ENCODE results near the gene TWIST2. TPM values are rescaled to one million over a fixed set of nuclear protein-coding genes. Genes with fewer than 3 reads are reported as not detected.

TWIST2 gene
- total and polyA plus RNA-seq, 8 donors = 0.58 to 58.0 (median 12.3) TPM

DNA sequence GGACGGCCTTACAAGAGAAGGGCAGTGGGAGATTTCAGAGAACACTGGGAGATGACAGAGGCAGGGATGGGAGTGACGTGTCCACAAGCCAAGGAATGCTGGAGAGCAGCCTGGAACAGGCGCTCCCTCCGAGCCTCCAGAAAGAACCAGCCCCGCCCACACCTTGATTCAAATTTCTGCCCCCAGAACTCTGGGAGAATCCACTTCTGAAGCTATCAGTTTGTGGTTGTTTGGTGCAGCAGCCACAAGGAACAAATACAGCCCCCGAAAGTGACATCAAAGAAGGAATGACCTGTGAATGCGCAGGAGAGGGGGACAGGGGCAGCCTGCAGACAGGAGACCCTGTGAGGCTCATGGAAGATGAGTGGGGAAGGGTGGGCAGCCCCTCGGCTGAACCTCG, 67.3 kb downstream of the TWIST2 start:
- H3K4me1 ChIP-seq = peaks cover 0 to 5% (median 0%) of the 10 kb centered on the region in 4 donors
- H3K9me3 ChIP-seq = no peaks in the 10 kb centered on the region
- H3K4me3 ChIP-seq = no peak overlapping the region
- intact Hi-C loops (cut with DNase I; ENCODE audit: low total_unique reads) = no loop called here
- H3K27ac ChIP-seq = no peak overlapping the region
- DNase-seq = no peak
- TF ChIP-seq POLR2A (IDR thresholded peaks at IDR 0.05) = no peak
- no peak for TF ChIP-seq POLR2AphosphoS5 (IDR thresholded peaks at IDR 0.05)
- H3K27me3 ChIP-seq = peaks cover 0 to 12% (median 0%) of the 10 kb centered on the region in 3 donors
- H3K36me3 ChIP-seq = peaks cover 0 to 11% (median 0%) of the 10 kb centered on the region in 4 donors
- WGBS, 5 donors = 73 to 87% (median 85%) methylated on average over 9 of the region's 9 CpGs

DNA sequence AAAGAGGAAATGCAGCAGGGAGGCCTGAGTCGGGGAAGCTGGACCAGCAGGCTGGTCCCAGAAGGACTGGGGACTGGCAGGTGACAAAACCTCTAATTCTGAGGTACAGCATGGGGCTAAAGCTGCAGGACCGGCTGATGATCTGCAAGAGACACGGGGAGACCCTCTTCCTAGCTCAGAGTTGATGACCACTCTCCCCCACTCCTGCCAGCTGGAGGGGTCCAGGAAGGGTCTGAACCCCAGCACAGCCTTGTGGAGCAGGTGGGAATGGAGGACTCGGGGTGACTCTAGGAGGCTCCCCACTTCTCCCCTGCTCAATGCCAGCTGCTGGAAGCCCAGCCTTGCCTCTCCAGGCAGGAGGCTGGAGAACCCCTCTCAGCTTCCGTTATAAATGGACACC, 67.7 kb downstream of the TWIST2 start:
- no peak for DNase-seq
- Histone ChIP-seq H3K36me3 (peaks cover 0 to 11% (median 0%) of the 10 kb centered on the region in 4 donors), H3K4me3 (no peak overlapping the region), H3K4me1 (peaks cover 0 to 5% (median 0%) of the 10 kb centered on the region in 4 donors), H3K9me3 (no peaks in the 10 kb centered on the region), H3K27ac (no peak overlapping the region), H3K27me3 (peaks cover 0 to 12% (median 0%) of the 10 kb centered on the region in 3 donors)
- intact Hi-C loops (cut with DNase I; ENCODE audit: low total_unique reads) = no loop called here
- TF ChIP-seq EP300 (IDR thresholded peaks at IDR 0.05) = no peak
- TF ChIP-seq, protein P1, sequence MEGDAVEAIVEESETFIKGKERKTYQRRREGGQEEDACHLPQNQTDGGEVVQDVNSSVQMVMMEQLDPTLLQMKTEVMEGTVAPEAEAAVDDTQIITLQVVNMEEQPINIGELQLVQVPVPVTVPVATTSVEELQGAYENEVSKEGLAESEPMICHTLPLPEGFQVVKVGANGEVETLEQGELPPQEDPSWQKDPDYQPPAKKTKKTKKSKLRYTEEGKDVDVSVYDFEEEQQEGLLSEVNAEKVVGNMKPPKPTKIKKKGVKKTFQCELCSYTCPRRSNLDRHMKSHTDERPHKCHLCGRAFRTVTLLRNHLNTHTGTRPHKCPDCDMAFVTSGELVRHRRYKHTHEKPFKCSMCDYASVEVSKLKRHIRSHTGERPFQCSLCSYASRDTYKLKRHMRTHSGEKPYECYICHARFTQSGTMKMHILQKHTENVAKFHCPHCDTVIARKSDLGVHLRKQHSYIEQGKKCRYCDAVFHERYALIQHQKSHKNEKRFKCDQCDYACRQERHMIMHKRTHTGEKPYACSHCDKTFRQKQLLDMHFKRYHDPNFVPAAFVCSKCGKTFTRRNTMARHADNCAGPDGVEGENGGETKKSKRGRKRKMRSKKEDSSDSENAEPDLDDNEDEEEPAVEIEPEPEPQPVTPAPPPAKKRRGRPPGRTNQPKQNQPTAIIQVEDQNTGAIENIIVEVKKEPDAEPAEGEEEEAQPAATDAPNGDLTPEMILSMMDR (IDR thresholded peaks at IDR 0.05) = no peak
- TF ChIP-seq POLR2AphosphoS5 (IDR thresholded peaks at IDR 0.05) = no peak
- TF ChIP-seq POLR2A (IDR thresholded peaks at IDR 0.05) = no peak
- 78 to 88% (median 80%) methylated on average over 4 to 5 of the region's 5 CpGs for WGBS, 5 donors

DNA sequence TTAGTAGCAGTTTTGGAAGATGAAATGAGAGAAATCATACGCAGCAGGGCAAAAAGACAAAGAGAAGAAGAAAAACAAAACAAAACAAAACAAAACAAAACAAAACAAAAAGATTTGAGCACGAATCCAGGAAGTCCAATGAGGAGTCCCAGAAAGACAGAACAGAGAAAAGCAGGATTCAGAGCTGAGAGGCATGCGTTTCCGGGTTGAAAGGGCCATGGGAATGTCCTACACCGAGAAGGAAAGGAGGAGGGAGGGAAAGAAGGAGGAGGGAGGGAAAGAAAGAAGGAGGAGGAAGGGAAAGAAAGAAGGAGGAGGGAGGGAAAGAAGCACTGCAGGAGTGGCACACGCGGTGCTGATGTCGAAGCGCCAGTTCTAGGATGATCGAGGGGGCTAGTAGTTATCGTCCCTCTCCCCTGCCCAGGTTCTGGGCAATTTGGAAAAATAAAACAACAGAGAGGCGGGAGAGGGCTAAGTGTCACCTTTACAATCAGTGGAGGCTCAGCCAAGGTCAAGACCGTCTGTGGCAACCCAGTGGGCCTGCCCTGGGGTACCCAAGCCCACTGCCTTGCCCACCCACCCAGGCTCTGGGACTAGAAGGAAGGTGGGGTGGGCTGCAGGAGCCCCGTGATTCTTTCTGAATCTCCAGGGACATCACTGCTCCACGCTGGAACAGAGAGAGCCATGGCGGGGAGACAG, 68.4 kb downstream of the TWIST2 start:
- Histone ChIP-seq H3K9me3 (no peaks in the 10 kb centered on the region), H3K4me3 (no peak overlapping the region), H3K27ac (no peak overlapping the region), H3K27me3 (peaks cover 0 to 12% (median 0%) of the 10 kb centered on the region in 3 donors), H3K36me3 (peaks cover 0 to 3% (median 0%) of the 10 kb centered on the region in 4 donors), H3K4me1 (no peaks in the 10 kb centered on the region)
- WGBS, 5 donors = 81 to 82% (median 82%) methylated on average over 13 to 16 of the region's 16 CpGs
- intact Hi-C loops (cut with DNase I; ENCODE audit: low total_unique reads) = no loop called here
- no peak for TF ChIP-seq POLR2A (IDR thresholded peaks at IDR 0.05)
- TF ChIP-seq, protein P1 (IDR thresholded peaks at IDR 0.05) = no peak
- no peak for TF ChIP-seq EP300 (IDR thresholded peaks at IDR 0.05)
- no peak for TF ChIP-seq POLR2AphosphoS5 (IDR thresholded peaks at IDR 0.05)
- no peak for DNase-seq

DNA sequence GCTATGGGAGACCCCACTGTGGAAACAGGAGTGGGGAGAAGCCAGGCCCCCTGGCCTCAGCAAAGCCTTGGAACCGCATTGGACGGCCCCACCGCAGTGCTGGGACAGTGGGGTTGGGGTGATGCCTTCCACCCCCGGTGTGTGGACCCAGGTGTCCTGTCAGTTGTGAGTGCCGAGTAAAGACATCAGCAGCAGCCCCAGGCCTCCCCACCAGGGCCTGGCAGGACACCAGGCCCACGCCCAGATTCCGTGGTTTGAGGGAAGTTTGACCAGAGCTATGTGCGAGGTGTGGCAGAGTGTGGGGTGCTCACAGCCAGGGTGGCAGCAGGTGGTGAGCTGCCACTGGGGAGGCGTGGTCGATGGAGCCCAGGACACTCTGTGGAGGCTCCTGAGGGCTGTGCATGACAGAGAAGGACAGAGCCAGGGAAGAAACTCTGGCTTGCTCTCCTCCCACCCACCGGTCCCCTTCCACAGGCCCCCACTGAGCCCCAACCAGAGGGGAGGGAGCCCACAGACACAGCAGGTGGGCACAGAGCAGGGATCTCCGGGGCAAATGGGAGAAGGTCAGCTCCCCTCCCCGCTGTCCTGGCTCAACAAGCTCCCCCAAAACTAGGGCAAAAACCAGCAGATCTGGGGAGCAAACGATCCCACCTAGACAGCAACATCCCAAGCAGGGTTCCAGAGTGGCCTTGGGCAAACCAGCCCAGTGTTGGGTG, 69.1 kb downstream of the TWIST2 start:
- H3K27ac ChIP-seq = no peak overlapping the region
- DNase-seq = no peak
- H3K9me3 ChIP-seq = no peaks in the 10 kb centered on the region
- intact Hi-C loops (cut with DNase I; ENCODE audit: low total_unique reads) = no loop called here
- H3K4me1 ChIP-seq = no peaks in the 10 kb centered on the region
- H3K36me3 ChIP-seq = no peaks in the 10 kb centered on the region
- WGBS, 5 donors = 55 to 73% (median 71%) methylated on average over 3 to 14 of the region's 14 CpGs
- H3K27me3 ChIP-seq = peaks cover 0 to 14% (median 0%) of the 10 kb centered on the region in 3 donors
- no peak overlapping the region for H3K4me3 ChIP-seq
- TF ChIP-seq POLR2AphosphoS5 (IDR thresholded peaks at IDR 0.05) = no peak
- no peak for TF ChIP-seq EP300 (IDR thresholded peaks at IDR 0.05)
- TF ChIP-seq, protein P1 (IDR thresholded peaks at IDR 0.05) = no peak
- no peak for TF ChIP-seq POLR2A (IDR thresholded peaks at IDR 0.05)

Measured in stomach (tissue), 9 donors.